Activated gamma-delta T cell treated with Interleukin-2 at 50 U/mL for 16 hours (primary cell): ENCODE results near the gene MARCO.
"Not testable (repeated sequence)": the region's sequence is repeated elsewhere in the genome, so short reads cannot be mapped to it uniquely, and the experiment has no call there.

Experiments used
- DNase-seq: peaks from one replicate; pipeline ENCODE4 v3.0.0-alpha.2; 2020

MARCO gene

DNA sequence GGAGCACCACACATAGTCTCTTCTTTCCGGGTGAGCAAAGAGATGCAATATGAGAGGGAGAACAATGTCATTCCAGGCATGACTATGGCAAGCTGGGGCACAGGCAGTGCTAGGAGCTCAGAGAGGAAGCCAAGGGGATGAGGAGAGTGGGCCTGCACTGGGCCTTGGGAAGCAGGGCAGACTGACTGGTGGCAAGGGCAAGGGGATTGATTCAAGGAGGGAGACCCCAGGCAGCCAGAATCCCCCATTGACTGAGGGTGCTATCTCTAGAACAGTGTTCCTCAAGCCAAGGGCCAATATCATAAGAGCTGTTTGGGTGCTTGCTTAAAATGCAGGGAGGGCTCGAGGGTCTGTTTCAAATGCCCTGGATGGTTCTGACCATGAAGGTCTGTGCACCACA is 36.1 kb downstream of the MARCO start:
- DNase-seq: no peak

DNA sequence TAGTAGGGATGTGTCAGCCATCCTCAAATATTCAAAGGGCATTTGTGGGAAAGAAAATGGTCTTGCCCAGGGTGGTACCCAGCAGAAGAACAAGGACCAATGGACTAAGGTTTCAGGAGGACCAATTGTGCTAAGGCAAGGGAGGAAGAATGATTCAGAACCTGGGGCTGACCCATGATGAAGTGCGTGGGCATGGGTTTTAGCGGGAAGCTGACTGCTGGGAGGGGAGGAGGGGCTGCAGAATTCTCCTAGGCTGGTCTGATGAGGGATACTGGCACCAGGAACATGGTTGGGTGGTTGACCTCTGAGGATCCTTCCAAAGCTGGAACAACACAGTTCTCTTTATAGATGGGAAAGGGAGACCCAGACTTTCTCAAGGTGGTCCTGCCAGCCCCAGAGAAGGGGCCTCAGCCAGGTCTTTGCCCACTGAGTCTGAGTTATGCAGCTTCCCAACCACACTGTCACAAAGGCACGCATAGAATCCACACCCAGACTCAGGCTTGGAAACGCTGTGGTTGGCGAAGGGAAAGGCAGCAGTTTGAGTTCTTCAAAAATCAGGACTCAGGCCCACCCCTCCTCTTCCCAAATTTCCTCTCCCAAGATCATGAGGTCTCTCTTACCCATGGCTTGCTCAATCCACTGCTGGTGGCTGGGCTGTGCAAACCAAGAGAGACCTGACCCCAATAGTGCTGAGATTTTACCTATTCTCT is 37.3 kb downstream of the MARCO start:
- no peak for DNase-seq

DNA sequence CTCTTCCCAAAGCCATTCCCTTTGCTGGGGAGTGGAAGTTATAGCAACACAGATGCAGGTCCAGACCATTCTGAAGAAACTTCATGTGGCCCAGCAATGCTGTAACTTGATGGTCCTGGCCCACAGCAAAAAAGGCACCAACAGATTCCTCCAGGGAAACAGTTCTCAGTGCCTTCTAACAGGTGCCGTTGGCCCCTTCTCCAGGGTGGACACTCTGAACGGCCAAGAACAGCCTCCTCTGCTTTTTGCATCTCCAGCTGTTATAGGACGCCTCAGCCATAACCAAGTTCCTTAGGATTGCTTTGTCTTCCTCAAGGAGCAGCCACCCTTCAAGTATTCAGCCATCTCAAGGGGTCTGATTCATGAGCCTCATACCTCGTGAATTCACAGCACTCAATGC is 38.0 kb downstream of the MARCO start:
- no peak for DNase-seq

DNA sequence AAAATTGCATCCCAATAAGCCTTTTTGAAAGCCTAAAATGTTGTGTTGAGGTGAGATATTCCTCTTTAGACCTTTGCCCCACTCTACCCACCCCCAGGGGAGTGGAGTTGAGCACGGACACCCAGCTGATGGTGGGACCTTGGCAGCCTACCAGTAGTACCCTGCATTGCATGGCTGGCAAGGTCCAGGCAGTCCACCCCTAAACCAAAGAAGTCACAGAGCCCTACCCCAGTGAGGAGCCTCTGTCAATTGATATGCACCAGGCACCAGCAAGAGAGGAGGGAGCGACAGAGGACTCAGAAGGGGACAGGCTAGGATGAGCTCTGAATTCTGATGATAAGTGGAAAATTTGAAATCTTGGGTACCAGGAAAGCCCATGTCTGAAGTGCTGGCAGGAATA is 38.6 kb downstream of the MARCO start:
- DNase-seq: no peak

GRCh38 chr2:118981632-118982031 is 39.6 kb downstream of the MARCO start:
- DNase-seq: no peak

GRCh38 chr2:118982039-118982438 is 40.0 kb downstream of the MARCO start:
- DNase-seq: no peak

DNA sequence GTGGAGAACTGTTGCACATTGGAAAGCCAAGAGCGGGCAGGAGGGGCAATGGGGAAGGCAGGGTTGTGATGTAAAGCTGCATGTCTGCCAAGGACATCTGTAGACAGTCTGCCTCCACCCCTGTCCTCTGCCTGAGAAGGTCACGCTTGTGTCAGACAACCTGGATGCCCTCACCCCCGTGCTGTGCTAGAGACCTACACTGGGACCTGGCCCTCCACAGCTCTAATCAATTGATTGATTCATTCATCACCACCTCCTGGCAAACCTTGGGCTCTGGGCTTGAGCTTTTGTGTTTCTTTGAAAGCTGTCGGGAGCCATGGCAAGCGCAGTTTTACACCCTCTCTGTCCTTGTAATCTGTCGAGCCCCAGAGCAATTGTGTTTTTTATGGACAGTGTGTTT is 41.1 kb downstream of the MARCO start:
- DNase-seq: no peak

DNA sequence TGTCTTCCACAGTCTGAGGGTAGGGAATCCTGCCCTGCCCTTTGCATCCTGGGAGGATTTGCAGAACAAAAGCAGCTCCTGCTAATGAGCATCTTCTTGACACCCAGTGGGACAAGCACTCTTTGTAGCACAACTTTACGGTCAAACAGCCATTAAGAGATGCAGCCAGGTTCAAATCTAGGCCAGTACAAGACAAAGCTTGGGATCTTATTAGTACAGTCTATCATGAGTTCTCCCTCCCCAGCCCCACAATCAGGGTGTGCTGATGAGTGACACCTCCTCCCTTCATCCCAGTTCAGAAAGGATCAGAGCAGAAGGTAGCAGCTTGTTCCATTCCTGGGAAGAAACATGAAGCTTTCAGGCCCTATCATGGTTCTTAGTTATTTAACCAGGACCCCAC is 41.9 kb downstream of the MARCO start:
- no peak for DNase-seq

DNA sequence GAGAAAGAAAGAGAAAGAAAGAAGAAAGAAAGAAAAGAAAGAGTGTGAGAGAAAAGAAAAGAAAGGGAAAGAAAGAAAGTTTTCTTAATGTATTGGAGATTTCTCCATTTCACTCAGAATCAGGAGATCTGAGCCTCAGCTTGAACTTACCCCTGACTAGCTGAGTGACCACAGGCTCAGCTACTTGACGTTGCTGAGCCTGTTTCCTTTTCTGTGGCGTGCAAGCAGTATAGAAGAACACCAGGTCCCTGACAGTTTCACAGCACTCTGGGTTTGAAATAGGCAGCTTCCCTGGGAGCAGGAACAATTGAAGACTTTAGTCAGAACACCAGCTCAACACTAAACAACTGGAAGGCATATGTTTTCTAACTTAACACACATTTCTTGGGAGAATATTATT is 44.7 kb downstream of the MARCO start:
- DNase-seq: no peak

DNA sequence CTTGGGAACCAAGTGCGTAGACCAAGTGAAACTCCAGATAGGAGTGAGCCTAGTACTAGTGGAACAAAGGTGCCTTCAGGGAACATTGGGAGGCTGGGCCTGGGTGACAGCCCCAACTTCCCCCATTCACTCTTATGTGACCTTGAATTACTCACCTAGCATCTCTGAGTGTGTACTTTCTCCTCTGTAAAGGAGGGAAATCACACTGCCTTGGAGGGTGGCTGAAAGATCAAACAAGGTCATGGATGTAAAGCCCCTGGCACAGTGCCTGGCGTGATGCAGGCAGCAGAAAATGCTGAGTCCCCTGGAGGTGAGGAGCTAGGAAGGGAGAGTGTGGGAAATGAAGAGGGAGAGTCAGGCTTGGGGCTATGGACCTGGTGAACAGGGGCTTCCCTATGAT is 45.9 kb downstream of the MARCO start:
- no peak for DNase-seq

- DNase-seq: no peak
These were observed 46.7 kb downstream of the MARCO start for GRCh38 chr2:118988706-118989105.

- no peak for DNase-seq
These were observed 47.5 kb downstream of the MARCO start for GRCh38 chr2:118989481-118989880.

GRCh38 chr2:118990757-118991545 is 49.0 kb downstream of the MARCO start:
- DNase-seq: no peak

DNA sequence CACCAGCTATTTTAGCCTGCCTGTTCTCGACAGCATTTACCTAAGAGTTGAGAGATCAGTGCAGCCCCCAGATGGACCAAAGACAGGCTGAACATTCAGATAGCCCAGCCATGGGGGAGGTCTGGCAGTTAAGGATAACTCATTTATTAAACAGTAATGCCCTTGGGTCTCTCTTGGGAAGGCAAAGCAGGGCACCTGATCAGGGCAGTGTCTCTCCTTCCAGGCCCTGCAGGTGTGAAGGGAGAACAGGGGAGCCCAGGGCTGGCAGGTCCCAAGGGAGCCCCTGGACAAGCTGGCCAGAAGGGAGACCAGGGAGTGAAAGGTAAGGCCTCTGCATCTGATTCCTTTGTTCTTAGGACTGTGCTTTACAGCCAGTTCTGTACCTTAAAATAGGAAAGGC is 49.6 kb downstream of the MARCO start:
- DNase-seq: no peak

- DNase-seq: no peak
These were observed 50.9 kb downstream of the MARCO start for GRCh38 chr2:118992740-118993391.

DNA sequence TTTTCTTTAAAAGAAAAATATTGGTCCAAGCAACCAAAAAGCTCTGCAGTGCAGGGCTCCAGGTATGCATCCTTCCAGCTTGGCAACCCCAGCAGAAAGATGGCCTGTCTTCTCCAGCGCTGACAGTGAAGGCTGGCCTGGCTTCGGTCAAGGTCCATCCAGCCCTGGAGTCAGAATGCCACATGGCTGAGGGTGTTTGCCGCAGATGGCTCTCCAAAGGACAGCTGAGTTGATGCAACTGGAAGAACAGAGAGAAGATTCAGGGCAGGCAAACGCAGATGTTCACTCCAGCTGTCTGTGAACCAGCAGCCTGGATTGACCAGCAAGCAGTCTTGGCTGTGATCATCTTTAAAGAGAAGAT is 51.4 kb downstream of the MARCO start:
- DNase-seq: no peak

- DNase-seq: no peak
These were observed 52.2 kb downstream of the MARCO start for GRCh38 chr2:118994172-118994700.

- DNase-seq: no peak
These were observed 52.8 kb downstream of the MARCO start for GRCh38 chr2:118994778-118995177.

- not testable (repeated sequence) for DNase-seq
These were observed 61.9 kb downstream of the MARCO start for GRCh38 chr2:119003856-119004255.

GRCh38 chr2:119004602-119005001 is 62.6 kb downstream of the MARCO start:
- no peak for DNase-seq

DNA sequence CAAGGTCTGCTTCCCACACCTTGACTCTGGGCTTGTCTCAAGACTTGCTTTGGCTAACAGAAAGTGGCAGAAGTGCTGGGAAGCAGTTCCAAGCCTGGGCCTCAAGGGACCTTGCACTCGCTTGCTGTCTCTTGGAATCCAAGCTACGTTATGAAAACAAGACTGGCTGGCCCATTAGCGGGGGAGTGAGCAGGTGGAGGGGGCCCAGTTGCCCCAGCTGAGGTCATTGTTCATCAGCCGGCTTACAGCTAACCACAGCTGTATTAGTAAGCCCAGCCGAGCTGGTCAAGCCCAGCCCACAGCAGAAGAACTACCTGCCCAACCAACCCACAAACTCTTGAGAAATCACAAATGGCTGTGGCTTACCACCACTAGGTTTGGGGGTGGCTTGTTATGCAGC is 63.1 kb downstream of the MARCO start:
- no peak for DNase-seq

- DNase-seq: no peak
These were observed 63.6 kb downstream of the MARCO start for GRCh38 chr2:119005555-119005954.

DNA sequence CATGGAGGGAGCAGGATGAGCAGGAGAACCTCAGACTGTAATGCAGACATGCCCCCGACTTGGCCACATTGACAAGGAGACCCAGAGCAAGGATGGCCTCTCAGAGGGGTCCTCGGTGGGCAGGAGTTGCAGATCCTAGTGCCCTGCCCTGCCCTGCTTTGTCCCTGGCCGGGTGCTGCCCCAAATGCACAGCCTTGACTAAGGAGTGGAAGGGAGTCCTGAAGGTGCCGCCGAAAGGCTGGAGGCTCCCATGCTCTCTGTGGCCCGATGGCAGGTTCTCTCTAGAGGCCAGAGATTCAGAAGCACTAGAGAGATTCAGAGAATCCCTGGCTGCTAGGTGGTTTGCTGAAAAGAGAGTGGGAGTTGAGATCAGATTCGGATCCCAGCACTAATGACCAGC is 64.4 kb downstream of the MARCO start:
- no peak for DNase-seq

DNA sequence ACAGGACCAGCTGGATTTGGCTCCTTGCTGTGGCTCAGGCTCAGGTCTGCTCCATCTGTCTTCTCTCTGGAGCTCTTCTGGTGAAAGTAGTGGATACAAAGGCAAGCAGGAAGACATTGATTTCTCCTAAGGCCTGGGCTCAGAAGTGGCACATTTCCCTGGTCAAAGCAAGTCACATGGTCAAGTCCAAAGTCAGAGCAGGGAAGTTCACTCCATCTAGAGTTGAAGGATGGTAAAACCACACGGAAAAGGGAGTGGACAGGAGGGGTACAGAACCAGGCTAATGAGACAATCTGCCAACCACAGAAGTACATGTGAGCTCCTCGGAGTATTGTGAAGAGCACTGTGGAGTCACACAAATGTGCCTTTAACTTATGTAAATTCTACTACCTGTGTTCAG is 66.1 kb downstream of the MARCO start:
- DNase-seq: no peak
